Activated CD4-positive, alpha-beta memory T cell treated with anti-CD3 and anti-CD28 coated beads for 36 hours (primary cell): ENCODE data around the gene TAC4. TPM values are rescaled to one million over a fixed set of nuclear protein-coding genes. Genes with fewer than 3 reads are reported as not detected.

Experiments
- CTCF ChIA-PET: fragments of 350-600 bp; sonication (Branson Sonifier 250); formaldehyde crosslinking; loops from one replicate; lab custom pipeline; 2021; ENCODE audit warnings: antibody characterized with exemption, inconsistent platforms; lab: Charles Lee
- POLR2A ChIA-PET: fragments of 350-600 bp; sonication (Branson Sonifier 250); formaldehyde crosslinking; loops from one replicate; lab custom pipeline; 2021; ENCODE audit warnings: antibody characterized with exemption; lab: Charles Lee
- DNase-seq: peaks from one replicate; pipeline ENCODE4 v3.0.0-alpha.2; 2020
- H3K27ac Mint-ChIP-seq: one replicate; pipeline ENCODE4 v1.8.0; 2021; ENCODE audit warnings: mixed read lengths
- H3K27me3 Mint-ChIP-seq: one replicate; pipeline ENCODE4 v1.8.0; 2021; ENCODE audit warnings: mixed read lengths
- H3K36me3 Mint-ChIP-seq: one replicate; pipeline ENCODE4 v1.8.0; 2021; ENCODE audit warnings: mixed read lengths
- H3K4me1 Mint-ChIP-seq: one replicate; pipeline ENCODE4 v1.8.0; 2021; ENCODE audit warnings: low read depth, mixed read lengths
- H3K4me3 Mint-ChIP-seq: one replicate; pipeline ENCODE4 v1.8.0; 2021; ENCODE audit warnings: mild to moderate bottlenecking, mixed read lengths
- H3K9me3 Mint-ChIP-seq: one replicate; pipeline ENCODE4 v1.8.0; 2021; ENCODE audit warnings: mixed read lengths
- intact Hi-C: fragments of 100-400 bp; cut with micrococcal nuclease; formaldehyde crosslinking; loops from one replicate; pipeline ENCODE4 v1.15.1; 2023
- total RNA-seq, 2 experiments: library from RNA; stranded (reverse); gene quantifications; one replicate each; pipeline ENCODE4 v1.2.3, GENCODE V29; 2021

TAC4 gene
- total RNA-seq, 2 experiments from 2014 or later, result not detected

DNA sequence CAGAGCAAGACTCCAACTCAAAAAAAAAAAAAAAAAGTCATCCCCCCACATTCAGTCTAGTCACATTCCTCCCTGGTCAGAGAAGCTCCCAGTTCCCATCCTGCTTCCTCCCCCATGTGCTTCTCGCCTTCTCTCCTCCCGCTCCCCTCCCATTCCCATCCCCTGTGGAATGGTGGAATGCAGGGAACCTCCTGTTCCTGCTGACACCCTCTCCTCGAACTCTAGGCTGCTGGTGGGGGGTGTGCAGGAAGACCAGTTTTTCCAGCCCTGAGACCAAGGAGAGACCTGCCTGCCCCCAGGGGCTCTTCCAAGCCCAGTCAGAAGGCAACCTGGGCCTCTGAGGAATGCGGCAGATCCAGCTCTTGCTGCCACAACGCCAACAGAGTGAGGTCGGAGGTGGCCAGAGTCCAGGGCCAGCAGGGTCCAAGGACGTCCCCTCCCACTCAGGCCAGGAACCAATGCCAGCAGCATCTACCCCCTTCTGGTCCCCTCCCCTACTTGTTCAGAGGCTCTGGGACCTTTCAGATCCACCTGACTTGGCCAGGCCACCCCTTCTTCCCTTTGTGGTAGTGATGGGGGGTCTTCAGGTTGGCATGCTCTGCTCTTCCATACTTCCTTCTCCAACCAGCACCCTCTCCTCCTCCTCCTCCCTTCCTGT is 39.3 kb upstream of the TAC4 start:
- H3K9me3 Mint-ChIP-seq, result no peaks in the 10 kb centered on the region
- intact Hi-C loops, result loop anchor here (10.0 kb wide), 1 partner anchor 68 kb away; no protein-coding TSS in a partner anchor
- no peak overlapping the region for H3K27ac Mint-ChIP-seq
- POLR2A ChIA-PET, result no interaction called here
- peaks cover 25% of the 10 kb centered on the region for H3K27me3 Mint-ChIP-seq
- H3K4me1 Mint-ChIP-seq, result no peaks in the 10 kb centered on the region
- no peaks in the 10 kb centered on the region for H3K36me3 Mint-ChIP-seq
- H3K4me3 Mint-ChIP-seq, result no peak overlapping the region
- no peak for DNase-seq
- CTCF ChIA-PET, result interaction anchor here (0.6 to 1.6 kb wide), 2 partner anchors 111 to 200 kb away, joined by 3 to 5 read pairs; no protein-coding TSS in a partner anchor

DNA sequence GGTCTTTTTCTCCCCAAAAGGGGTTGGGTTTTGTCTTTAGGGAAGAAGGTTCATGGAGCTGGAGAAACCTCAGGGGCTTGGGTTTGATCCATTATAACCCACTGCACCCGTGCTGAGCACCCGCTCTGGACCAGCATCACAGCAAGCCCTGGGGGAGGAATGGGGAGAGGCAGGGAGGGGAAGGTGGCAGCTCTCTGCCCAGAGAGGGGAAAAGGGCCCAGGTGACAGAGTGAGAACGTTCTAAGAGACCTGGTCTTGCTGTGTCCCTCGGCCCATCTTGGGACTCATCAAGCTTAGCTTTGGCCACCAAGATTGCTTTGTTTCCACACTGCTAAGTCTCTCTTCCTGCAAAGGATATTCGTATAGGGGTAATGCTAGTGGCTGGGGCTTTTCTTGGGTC is 38.2 kb upstream of the TAC4 start:
- no peaks in the 10 kb centered on the region for H3K4me1 Mint-ChIP-seq
- peaks cover 18% of the 10 kb centered on the region for H3K27me3 Mint-ChIP-seq
- no peak overlapping the region for H3K27ac Mint-ChIP-seq
- intact Hi-C loops, result loop anchor here (10.0 kb wide), 1 partner anchor 69 kb away; no protein-coding TSS in a partner anchor
- no peaks in the 10 kb centered on the region for H3K9me3 Mint-ChIP-seq
- DNase-seq, result no peak
- ChIA-PET CTCF (interaction anchor here (2.5 kb wide), 1 partner anchor 111 kb away, joined by 15 read pairs; no protein-coding TSS in a partner anchor), POLR2A (interaction anchor here (1.6 kb wide), 1 partner anchor 112 kb away, joined by 4 read pairs; no protein-coding TSS in a partner anchor)
- H3K4me3 Mint-ChIP-seq, result no peak overlapping the region
- no peaks in the 10 kb centered on the region for H3K36me3 Mint-ChIP-seq

DNA sequence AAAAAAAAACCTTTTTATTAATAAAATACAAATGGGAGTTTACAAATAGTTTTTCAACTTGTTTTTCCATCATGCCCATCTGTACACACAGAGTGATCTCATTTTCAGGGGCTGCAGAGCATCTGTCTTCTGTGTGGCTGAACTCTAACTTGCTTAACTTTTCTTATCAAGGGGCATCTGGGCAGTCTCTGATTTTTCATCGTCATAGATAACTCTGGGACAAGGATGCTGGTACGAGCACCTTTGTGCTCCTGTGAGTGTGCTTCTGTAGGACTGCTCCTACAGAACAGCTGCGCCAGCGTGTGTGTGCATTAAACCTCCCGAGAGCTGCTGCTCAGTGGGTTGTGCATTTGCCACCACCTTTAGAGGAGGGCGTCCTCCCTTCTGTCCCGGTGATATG is 34.6 kb upstream of the TAC4 start:
- H3K27me3 Mint-ChIP-seq, result peaks cover 31% of the 10 kb centered on the region
- DNase-seq, result no peak
- no peak overlapping the region for H3K4me3 Mint-ChIP-seq
- no peaks in the 10 kb centered on the region for H3K9me3 Mint-ChIP-seq
- ChIA-PET POLR2A (no interaction called here), CTCF (interaction anchor here (1.1 to 1.4 kb wide), 4 partner anchors 68 to 116 kb away, joined by 3 to 10 read pairs (median 6); no protein-coding TSS in a partner anchor)
- intact Hi-C loops, result loop anchor here (10.0 kb wide), 1 partner anchor 72 kb away; no protein-coding TSS in a partner anchor
- peaks cover 4% of the 10 kb centered on the region for H3K4me1 Mint-ChIP-seq
- H3K27ac Mint-ChIP-seq, result no peak overlapping the region
- H3K36me3 Mint-ChIP-seq, result no peaks in the 10 kb centered on the region

DNA sequence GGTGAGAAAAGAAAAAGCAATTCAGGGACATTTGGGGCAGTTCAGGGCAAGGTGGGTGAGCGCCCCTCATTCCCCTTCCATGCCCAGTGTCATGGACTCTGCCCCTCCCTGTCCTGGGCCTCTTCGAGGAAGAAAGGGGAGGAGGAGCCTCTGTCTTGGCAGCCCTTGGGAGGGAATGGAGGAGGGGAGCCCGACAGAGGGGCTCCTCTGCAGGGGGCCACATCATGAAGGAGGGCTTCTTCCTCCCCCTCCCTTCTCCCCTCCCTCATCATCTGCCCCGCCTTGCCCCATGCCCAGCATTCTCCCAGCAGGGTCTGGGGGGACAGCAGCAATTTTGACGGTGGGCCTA is 33.2 kb upstream of the TAC4 start:
- POLR2A ChIA-PET, result interaction anchor here (0.6 kb wide), 1 partner anchor 337 kb away, joined by 3 read pairs; no protein-coding TSS in a partner anchor
- no peaks in the 10 kb centered on the region for H3K36me3 Mint-ChIP-seq
- H3K4me1 Mint-ChIP-seq, result peaks cover 4% of the 10 kb centered on the region
- no peak overlapping the region for H3K27ac Mint-ChIP-seq
- no peak overlapping the region for H3K4me3 Mint-ChIP-seq
- CTCF ChIA-PET, result interaction anchor here (0.8 to 9.9 kb wide), 12 partner anchors 11 to 324 kb away, joined by 3 to 138 read pairs (median 4); partner anchors contain the start of gene DLX3
- intact Hi-C loops, result loop anchor here (10.0 kb wide), 1 partner anchor 74 kb away; no protein-coding TSS in a partner anchor
- H3K27me3 Mint-ChIP-seq, result peaks cover 31% of the 10 kb centered on the region
- H3K9me3 Mint-ChIP-seq, result no peaks in the 10 kb centered on the region
- DNase-seq, result no peak

DNA sequence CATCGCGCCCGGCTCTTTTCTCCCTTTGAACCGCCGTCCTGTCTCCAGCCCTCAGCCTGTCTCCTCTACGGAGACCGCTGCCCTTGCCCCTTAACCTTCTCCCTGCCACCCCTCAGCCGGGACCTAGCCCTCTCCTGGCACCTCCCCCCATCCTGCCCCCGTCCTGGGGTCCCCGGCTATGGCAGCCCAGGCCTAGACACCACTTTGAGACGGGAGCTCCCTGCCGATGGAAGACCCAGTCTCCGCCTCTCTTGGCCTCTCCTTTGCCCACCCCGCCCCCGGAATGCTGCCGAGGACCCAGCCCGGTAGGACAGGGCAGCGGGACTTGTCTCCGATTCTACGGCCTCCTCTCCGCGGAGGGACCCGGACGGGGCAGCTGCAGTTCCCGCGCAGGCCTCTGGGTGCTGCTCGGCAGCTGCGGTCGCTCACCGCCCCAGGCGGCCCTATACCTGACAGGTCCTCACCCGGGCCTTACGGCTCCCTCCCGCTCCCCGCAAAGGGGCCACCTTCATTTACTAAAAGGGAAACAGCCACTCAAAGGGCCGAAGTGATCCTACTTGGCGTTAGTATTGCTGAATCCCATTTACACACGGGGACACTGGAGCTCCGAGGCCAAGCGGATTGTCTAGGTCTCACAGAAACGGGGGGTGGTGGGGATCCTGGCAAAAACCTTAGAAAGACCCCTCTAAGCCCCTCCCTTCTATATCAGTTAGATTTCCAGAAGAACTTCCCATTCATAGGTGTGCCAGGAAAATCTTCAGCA is 32.6 kb upstream of the TAC4 start:
- ChIA-PET POLR2A (no interaction called here), CTCF (interaction anchor here (0.8 to 9.9 kb wide), 14 partner anchors 11 to 324 kb away, joined by 3 to 138 read pairs (median 4); partner anchors contain the start of gene DLX3)
- Mint-ChIP-seq H3K36me3 (no peaks in the 10 kb centered on the region), H3K27me3 (peaks cover 31% of the 10 kb centered on the region), H3K4me1 (peaks cover 4% of the 10 kb centered on the region), H3K27ac (no peak overlapping the region), H3K4me3 (no peak overlapping the region), H3K9me3 (no peaks in the 10 kb centered on the region)
- peak; percentile 84 for DNase-seq
- intact Hi-C loops, result loop anchor here (1.0 to 10.0 kb wide), 2 partner anchors 74 to 118 kb away; no protein-coding TSS in a partner anchor

DNA sequence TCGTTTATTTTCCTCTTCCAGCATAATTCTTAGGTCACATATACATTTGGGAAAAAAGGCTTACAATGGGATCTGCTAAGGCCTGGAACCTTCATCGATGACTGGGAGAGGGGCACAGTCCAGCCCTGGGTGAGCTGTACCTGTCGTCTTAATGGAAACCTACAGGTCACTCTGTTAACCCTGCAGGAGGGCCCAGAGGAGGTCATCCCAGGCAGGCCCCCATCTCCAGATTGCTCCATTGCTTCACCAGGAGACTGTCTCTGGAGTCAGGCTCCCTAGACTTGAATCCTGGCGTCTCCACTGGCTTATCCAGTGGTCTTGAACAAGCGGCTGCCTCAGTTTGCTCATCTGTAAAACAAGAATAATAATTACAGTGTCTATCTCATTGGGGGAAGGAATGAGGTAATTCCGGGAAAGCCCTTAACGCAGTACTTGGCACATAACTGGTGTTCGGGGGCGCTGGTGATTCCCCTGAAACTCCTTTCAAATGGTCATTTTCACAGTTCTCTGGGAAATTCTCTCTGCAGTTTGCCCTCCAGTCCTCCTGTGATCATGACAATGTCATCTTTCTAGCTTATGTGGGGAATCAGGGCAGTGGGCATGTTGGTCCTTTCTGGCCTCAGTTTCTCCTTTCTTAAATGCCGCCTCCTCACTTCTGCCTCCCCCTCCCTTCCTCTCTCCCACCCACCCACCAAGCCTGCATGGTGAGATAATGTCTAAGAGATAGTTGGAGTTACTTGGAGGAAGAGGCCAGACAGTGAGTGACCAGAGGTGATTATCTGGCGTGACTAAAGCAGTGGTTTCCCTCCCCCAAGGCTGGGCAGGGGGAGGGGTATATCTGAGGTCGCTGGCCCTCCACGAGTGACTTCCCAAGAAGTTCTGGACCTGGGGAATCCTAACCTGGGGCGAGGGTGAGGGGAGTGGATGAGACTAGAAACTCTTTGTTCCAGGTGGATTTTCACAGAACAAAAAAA is 31.3 kb upstream of the TAC4 start:
- peaks cover 29% of the 10 kb centered on the region for H3K27me3 Mint-ChIP-seq
- no peak overlapping the region for H3K4me3 Mint-ChIP-seq
- peaks cover 4% of the 10 kb centered on the region for H3K4me1 Mint-ChIP-seq
- ChIA-PET POLR2A (no interaction called here), CTCF (interaction anchor here (0.6 to 9.9 kb wide), 3 partner anchors 118 to 323 kb away, joined by 4 to 138 read pairs (median 5); partner anchors contain the start of gene DLX3)
- H3K27ac Mint-ChIP-seq, result no peak overlapping the region
- H3K9me3 Mint-ChIP-seq, result no peaks in the 10 kb centered on the region
- no peaks in the 10 kb centered on the region for H3K36me3 Mint-ChIP-seq
- intact Hi-C loops, result no loop called here
- no peak for DNase-seq

DNA sequence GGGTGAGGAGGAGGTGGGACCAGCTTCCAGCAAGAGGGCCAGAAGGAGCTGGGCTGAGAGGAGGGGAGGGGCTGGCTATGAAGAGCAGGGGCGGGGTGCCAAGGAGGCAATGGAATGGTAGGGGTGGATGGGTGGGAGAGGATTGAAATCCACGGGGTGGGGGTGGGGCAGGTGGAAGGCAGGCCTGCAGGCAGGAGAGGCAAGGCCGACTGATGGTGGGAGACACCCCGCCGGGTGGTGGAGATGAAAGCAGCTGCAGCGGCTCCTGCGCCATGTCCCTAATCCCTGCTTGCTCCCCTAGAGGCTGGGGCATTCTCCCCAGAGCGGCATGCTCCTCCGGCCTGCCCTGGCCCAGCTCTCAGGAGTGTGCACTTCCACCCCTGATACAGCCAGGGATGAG is 27.8 kb upstream of the TAC4 start:
- Mint-ChIP-seq H3K4me1 (peaks cover 18% of the 10 kb centered on the region), H3K36me3 (no peaks in the 10 kb centered on the region), H3K27ac (no peak overlapping the region), H3K9me3 (no peaks in the 10 kb centered on the region), H3K4me3 (no peak overlapping the region), H3K27me3 (peaks cover 15% of the 10 kb centered on the region)
- intact Hi-C loops, result no loop called here
- DNase-seq, result no peak
- ChIA-PET CTCF (interaction anchor here (1.2 to 9.9 kb wide), 2 partner anchors 76 to 121 kb away, joined by 8 to 138 read pairs; partner anchors contain the start of gene DLX3), POLR2A (no interaction called here)

DNA sequence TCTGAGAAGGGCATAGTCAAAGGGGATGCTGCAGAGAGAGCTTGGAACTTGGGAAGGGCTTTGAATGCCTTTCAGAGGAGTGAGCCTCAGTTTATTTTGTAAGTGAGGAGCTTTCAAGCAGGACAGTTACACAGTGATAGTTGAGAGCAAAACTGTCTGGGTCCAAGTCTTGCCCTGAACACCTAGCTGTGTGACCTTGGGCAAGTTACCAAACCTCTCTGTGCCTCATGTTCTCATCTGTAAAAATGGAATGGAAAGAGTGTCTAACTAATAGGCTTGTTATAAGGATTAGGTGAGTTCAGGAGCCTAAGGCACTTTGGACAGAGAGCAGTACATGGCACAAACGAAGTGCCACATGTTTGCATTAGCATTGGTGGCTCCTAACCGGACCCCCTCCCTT is 27.0 kb upstream of the TAC4 start:
- no peak for DNase-seq
- Mint-ChIP-seq H3K27ac (no peak overlapping the region), H3K4me1 (peaks cover 14% of the 10 kb centered on the region), H3K4me3 (no peak overlapping the region), H3K27me3 (peaks cover 8% of the 10 kb centered on the region), H3K9me3 (no peaks in the 10 kb centered on the region), H3K36me3 (no peaks in the 10 kb centered on the region)
- intact Hi-C loops, result no loop called here
- POLR2A ChIA-PET, result no interaction called here
- CTCF ChIA-PET, result interaction anchor here (0.6 to 9.9 kb wide), 2 partner anchors 122 to 305 kb away, joined by 3 to 138 read pairs; partner anchors contain the start of gene DLX3

DNA sequence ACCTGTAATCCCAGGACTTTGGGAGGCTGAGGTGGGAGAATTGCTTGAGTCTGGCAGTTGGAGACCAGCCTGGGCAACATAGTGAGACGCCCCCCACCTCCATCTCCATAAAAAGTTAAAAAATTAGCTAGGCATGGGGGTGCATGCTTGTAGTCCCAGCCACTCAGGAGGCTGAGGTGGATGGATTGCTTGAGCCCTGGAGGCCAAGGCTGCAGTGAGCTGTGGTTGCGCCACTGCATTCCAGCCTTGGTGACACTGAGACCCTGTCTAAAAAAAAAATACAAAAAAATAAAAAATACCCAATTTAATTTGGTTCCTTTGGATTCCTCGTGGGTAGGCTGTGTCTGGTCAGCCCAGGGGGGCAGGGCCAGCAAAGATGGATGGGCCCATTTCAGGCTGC is 26.1 kb upstream of the TAC4 start:
- ChIA-PET CTCF (interaction anchor here (1.2 to 9.9 kb wide), 4 partner anchors 13 to 123 kb away, joined by 4 to 138 read pairs (median 8); partner anchors contain the start of gene DLX3), POLR2A (no interaction called here)
- no peak overlapping the region for H3K27ac Mint-ChIP-seq

DNA sequence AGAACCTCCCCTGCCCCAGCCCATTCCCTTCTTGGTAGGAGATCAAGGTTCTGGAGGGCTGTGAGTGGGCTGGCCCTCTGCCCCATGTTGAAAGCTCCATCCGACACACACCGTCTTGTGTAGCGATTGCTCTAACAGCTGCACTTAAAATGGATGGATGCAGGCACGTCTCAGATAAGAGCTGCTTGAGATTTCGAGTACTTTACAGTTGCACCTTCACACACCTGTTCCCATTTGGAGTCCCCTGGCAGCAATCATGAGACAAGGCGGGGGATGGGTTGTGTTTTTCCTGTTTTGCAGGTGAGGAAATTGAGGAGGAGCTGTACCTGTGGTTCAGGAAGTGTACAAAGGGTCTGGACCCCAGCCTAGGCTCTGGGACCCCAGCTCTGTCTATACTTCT is 25.6 kb upstream of the TAC4 start:
- Mint-ChIP-seq H3K4me1 (peaks cover 14% of the 10 kb centered on the region), H3K36me3 (no peaks in the 10 kb centered on the region), H3K27me3 (peaks cover 4% of the 10 kb centered on the region), H3K4me3 (no peak overlapping the region), H3K9me3 (no peaks in the 10 kb centered on the region), H3K27ac (no peak overlapping the region)
- DNase-seq, result no peak
- CTCF ChIA-PET, result interaction anchor here (1.2 to 9.9 kb wide), 4 partner anchors 12 to 123 kb away, joined by 4 to 138 read pairs (median 8); partner anchors contain the start of gene DLX3
- POLR2A ChIA-PET, result no interaction called here
- intact Hi-C loops, result no loop called here

More for the DNA sequence above, 26.1 kb upstream of the TAC4 start:
- Mint-ChIP-seq H3K36me3 (no peaks in the 10 kb centered on the region), H3K4me1 (peaks cover 14% of the 10 kb centered on the region), H3K27me3 (peaks cover 2% of the 10 kb centered on the region), H3K4me3 (no peak overlapping the region), H3K9me3 (no peaks in the 10 kb centered on the region)
- no peak for DNase-seq
- intact Hi-C loops, result no loop called here
